SK-N-SH (cell line): ENCODE data around the gene STAT5B. TPM values are rescaled to one million over a fixed set of nuclear protein-coding genes. Genes with fewer than 3 reads are reported as not detected.
"Not testable (repeated sequence)": the region's sequence is repeated elsewhere in the genome, so short reads cannot be mapped to it uniquely, and the experiment has no call there.

Experiments
- CTCF ChIA-PET: fragments of 300-600, 350-600 bp; formaldehyde crosslinking; extraction: SDS; loops from one replicate; lab custom pipeline; 2021; lab: Yijun Ruan, JAX
- POLR2A ChIA-PET: fragments of 350-600 bp; sonication (Branson Sonifier 250); formaldehyde crosslinking; extraction: SDS; loops from one replicate; lab custom pipeline; 2020; ENCODE audit warnings: antibody characterized with exemption, inconsistent platforms; lab: Yijun Ruan, JAX
- DNase-seq: peaks from one replicate; pipeline ENCODE4 v3.0.0; 2012
- H2AFZ ChIP-seq: fragments of 200-600 bp; sonication (generic); 2 replicates; pipeline ENCODE4 v1.8.1; 2016; ENCODE audit warnings: antibody characterized with exemption, mild to moderate bottlenecking, low read depth
- H3F3A ChIP-seq: fragments of 200-600 bp; sonication (generic); replicated peaks from 2 replicates; pipeline ENCODE3; 2016; ENCODE audit warnings: antibody characterized with exemption, mild to moderate bottlenecking; ENCODE audit not compliant: insufficient read depth
- H3K27ac ChIP-seq, 2 experiments: fragments of 200-500 bp in 1 of 2; fragments of 200-600 bp in 1 of 2; sonication (Bioruptor generic) in 1 of 2; sonication (generic), shearing (Covaris generic) in 1 of 2; 2 replicates each; pipeline versions ENCODE4 v1.5.1 to v1.6.1; 2014 to 2016; ENCODE audit warnings: low read depth in 2 of 2, inconsistent platforms in 1 of 2, low read length in 1 of 2, mild to moderate bottlenecking in 1 of 2, mixed read lengths in 1 of 2
- H3K27me3 ChIP-seq: fragments of 200-600 bp; sonication (generic), shearing (Covaris generic); 2 replicates; pipeline ENCODE4 v1.6.1; 2016; ENCODE audit warnings: mixed run types; ENCODE audit not compliant: insufficient read depth
- H3K36me3 ChIP-seq, 2 experiments: fragments of 200-500 bp in 1 of 2; fragments of 200-600 bp in 1 of 2; sonication (Bioruptor generic) in 1 of 2; sonication (generic) in 1 of 2; replicated peaks in 1 of 2; 2 replicates each; pipeline versions ENCODE3 to v1.5.1; 2014 to 2016; ENCODE audit warnings: low read length in 1 of 2, mild to moderate bottlenecking in 1 of 2; ENCODE audit not compliant: insufficient read depth in 2 of 2, control insufficient read depth in 1 of 2
- H3K4me1 ChIP-seq, 2 experiments: fragments of 200-500 bp in 1 of 2; fragments of 200-600 bp in 1 of 2; sonication (Bioruptor generic) in 1 of 2; sonication (generic), shearing (Covaris generic) in 1 of 2; 2 replicates each; pipeline versions ENCODE4 v1.5.1 to v1.6.1; 2014 to 2016; ENCODE audit warnings: low read depth in 1 of 2, low read length in 1 of 2, mixed run types in 1 of 2; ENCODE audit not compliant: insufficient read depth in 2 of 2, control insufficient read depth in 1 of 2
- H3K4me2 ChIP-seq: fragments of 200-600 bp; sonication (generic), shearing (Covaris generic); 2 replicates; pipeline ENCODE4 v1.6.1; 2017; ENCODE audit warnings: mixed run types
- H3K4me3 ChIP-seq, 2 experiments: fragments of 200-500 bp in 1 of 2; fragments of 200-600 bp in 1 of 2; sonication (Bioruptor generic) in 1 of 2; sonication (generic), shearing (Covaris generic) in 1 of 2; 2 replicates each; pipeline versions ENCODE4 v1.5.1 to v1.8.1; 2014 to 2016; ENCODE audit warnings: low read depth in 2 of 2, inconsistent platforms in 1 of 2, low read length in 1 of 2, mild to moderate bottlenecking in 1 of 2, mixed read lengths in 1 of 2, moderate library complexity in 1 of 2
- H3K79me2 ChIP-seq: fragments of 200-600 bp; sonication (generic); 2 replicates; pipeline ENCODE4 v1.8.1; 2017; ENCODE audit warnings: mild to moderate bottlenecking; ENCODE audit not compliant: insufficient read depth
- H3K9ac ChIP-seq: fragments of 200-600 bp; sonication (generic); 2 replicates; pipeline ENCODE4 v1.6.1; 2017; ENCODE audit warnings: mixed run types
- H3K9me2 ChIP-seq: fragments of 200-600 bp; sonication (generic); 2 replicates; pipeline ENCODE4 v1.6.1; 2017; ENCODE audit warnings: mixed run types
- H3K9me3 ChIP-seq: fragments of 200-600 bp; sonication (generic); 2 replicates; pipeline ENCODE4 v1.6.1; 2017; ENCODE audit warnings: mixed run types, mild to moderate bottlenecking, moderate library complexity
- H4K20me1 ChIP-seq: fragments of 200-600 bp; sonication (generic); 2 replicates; pipeline ENCODE4 v1.6.1; 2017; ENCODE audit warnings: mild to moderate bottlenecking, mixed run types; ENCODE audit not compliant: insufficient read depth
- ELF1 ChIP-seq: IDR thresholded peaks from 2 replicates; pipeline ENCODE4 v1.4.0; 2012
- JUND ChIP-seq: IDR thresholded peaks from 2 replicates; pipeline ENCODE4 v1.4.0; 2012
- MXI1 ChIP-seq: IDR thresholded peaks from 2 replicates; pipeline ENCODE4 v1.6.1; 2012; ENCODE audit warnings: mild to moderate bottlenecking, low read depth, low read length, improper control_type of control experiment
- NFIC ChIP-seq: IDR thresholded peaks from 2 replicates; pipeline ENCODE4 v1.4.0; 2012; ENCODE audit warnings: borderline replicate concordance
- RAD21 ChIP-seq: IDR thresholded peaks from 2 replicates; pipeline ENCODE4 v1.6.1; 2012; ENCODE audit warnings: mild to moderate bottlenecking, low read length
- RXRA ChIP-seq: IDR thresholded peaks from 2 replicates; pipeline ENCODE4 v1.4.0; 2012; ENCODE audit warnings: low read depth, mild to moderate bottlenecking, borderline replicate concordance
- SIN3A ChIP-seq: IDR thresholded peaks from 2 replicates; pipeline ENCODE4 v1.6.1; 2012; ENCODE audit warnings: low read depth, mild to moderate bottlenecking, low read length, moderate library complexity, borderline replicate concordance
- TCF12 ChIP-seq: IDR thresholded peaks from 2 replicates; pipeline ENCODE4 v1.4.0; 2012
- YY1 ChIP-seq: IDR thresholded peaks from 2 replicates; pipeline ENCODE4 v1.4.0; 2012; ENCODE audit warnings: low read depth, mild to moderate bottlenecking
- WGBS: methylation state at CpG from one replicate; pipeline ENCODE4 v1.1.6; 2017; ENCODE audit warnings: low lambda C conversion rate; 5-methylcytosine and 5-hydroxymethylcytosine counted together
- polyA plus RNA-seq, 3 experiments: library from polyadenylated mRNA; depleted of rRNA; stranded (reverse); fragments of >200 nt; gene quantifications; 2 replicates each; pipeline ENCODE4 v1.2.3, GENCODE V29; 2012
- TF ChIP-seq, protein P1 (sequence below): fragments of 150-350 bp; IDR thresholded peaks from 2 replicates; pipeline ENCODE4 v1.6.1; 2016; ENCODE audit warnings: mild to moderate bottlenecking, low read depth, low read length
- TF ChIP-seq, protein P2 (sequence below): IDR thresholded peaks from 2 replicates; pipeline ENCODE4 v1.6.1; 2012; ENCODE audit warnings: mild to moderate bottlenecking, low read depth, low read length, moderate library complexity
- TF ChIP-seq, protein P3 (sequence below): IDR thresholded peaks from 2 replicates; pipeline ENCODE4 v1.4.0; 2012; ENCODE audit warnings: low read depth, borderline replicate concordance

STAT5B gene
- polyA plus RNA-seq, 1 of the 3 experiments (the other 2 are of a cell fraction), result 23.6 TPM

DNA sequence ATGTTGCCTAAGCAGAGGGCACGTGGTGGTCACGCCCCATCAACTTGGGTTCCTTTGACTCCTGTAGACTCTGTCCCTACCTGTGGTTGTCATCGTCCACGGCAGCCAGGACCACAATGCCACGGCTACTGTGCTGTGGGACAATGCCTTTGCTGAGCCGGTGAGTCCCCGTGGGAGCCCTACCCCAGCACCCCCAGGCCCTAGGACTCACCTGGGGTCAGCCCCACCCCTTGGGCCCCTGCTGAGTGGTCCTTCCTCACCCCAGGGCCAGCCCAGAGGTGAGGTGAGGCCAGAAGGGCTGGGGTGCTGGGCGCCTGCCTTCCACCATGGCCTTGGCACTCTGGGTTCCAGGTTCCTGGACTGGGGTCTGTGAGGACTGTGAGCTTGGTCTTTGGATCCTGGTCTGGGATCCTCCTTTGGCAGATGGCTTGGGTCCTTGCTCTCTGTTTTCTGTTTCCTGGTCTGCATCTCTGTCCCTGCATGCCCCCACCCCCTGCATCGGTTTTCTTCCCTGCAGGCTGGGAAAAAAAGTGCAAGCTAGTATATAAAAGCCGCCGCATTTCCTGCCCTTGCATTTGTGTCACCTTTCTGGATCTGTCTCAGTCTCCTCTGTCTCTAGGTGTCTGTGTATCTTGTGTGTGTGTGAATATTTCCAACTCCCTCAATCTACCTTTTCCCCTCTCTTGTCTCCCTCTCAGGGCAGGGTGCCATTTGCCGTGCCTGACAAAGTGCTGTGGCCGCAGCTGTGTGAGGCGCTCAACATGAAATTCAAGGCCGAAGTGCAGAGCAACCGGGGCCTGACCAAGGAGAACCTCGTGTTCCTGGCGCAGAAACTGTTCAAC is 29.6 kb upstream of the STAT5B start:
- Histone ChIP-seq H3K9me3 (no peaks in the 10 kb centered on the region), H3K27ac (no peak overlapping the region), H3K4me3 (no peak overlapping the region), H3K9ac (no peak overlapping the region), H3K4me1 (no peaks in the 10 kb centered on the region), H3K27me3 (no peaks in the 10 kb centered on the region), H3K79me2 (no peaks in the 10 kb centered on the region), H4K20me1 (no peaks in the 10 kb centered on the region), H3K36me3 (peaks cover 0 to 5% of the 10 kb centered on the region in 2 experiments), H2AFZ (no peak overlapping the region), H3K4me2 (no peak overlapping the region), H3F3A (no peaks in the 10 kb centered on the region), H3K9me2 (no peaks in the 10 kb centered on the region)
- ChIA-PET CTCF (interaction anchor here (1.0 to 26.2 kb wide), 2 partner anchors 98 to 222 kb away, joined by 4 to 683 read pairs; no protein-coding TSS in a partner anchor), POLR2A (no interaction called here)
- 85% methylated on average over 11 of the region's 18 CpGs for WGBS
- TF ChIP-seq, protein P1, sequence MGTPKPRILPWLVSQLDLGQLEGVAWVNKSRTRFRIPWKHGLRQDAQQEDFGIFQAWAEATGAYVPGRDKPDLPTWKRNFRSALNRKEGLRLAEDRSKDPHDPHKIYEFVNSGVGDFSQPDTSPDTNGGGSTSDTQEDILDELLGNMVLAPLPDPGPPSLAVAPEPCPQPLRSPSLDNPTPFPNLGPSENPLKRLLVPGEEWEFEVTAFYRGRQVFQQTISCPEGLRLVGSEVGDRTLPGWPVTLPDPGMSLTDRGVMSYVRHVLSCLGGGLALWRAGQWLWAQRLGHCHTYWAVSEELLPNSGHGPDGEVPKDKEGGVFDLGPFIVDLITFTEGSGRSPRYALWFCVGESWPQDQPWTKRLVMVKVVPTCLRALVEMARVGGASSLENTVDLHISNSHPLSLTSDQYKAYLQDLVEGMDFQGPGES, result no peak
- TF ChIP-seq NFIC, result no peak
- no peak for TF ChIP-seq TCF12
- TF ChIP-seq RAD21, result no peak
- TF ChIP-seq, protein P2, sequence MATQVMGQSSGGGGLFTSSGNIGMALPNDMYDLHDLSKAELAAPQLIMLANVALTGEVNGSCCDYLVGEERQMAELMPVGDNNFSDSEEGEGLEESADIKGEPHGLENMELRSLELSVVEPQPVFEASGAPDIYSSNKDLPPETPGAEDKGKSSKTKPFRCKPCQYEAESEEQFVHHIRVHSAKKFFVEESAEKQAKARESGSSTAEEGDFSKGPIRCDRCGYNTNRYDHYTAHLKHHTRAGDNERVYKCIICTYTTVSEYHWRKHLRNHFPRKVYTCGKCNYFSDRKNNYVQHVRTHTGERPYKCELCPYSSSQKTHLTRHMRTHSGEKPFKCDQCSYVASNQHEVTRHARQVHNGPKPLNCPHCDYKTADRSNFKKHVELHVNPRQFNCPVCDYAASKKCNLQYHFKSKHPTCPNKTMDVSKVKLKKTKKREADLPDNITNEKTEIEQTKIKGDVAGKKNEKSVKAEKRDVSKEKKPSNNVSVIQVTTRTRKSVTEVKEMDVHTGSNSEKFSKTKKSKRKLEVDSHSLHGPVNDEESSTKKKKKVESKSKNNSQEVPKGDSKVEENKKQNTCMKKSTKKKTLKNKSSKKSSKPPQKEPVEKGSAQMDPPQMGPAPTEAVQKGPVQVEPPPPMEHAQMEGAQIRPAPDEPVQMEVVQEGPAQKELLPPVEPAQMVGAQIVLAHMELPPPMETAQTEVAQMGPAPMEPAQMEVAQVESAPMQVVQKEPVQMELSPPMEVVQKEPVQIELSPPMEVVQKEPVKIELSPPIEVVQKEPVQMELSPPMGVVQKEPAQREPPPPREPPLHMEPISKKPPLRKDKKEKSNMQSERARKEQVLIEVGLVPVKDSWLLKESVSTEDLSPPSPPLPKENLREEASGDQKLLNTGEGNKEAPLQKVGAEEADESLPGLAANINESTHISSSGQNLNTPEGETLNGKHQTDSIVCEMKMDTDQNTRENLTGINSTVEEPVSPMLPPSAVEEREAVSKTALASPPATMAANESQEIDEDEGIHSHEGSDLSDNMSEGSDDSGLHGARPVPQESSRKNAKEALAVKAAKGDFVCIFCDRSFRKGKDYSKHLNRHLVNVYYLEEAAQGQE, result no peak
- TF ChIP-seq, protein P3, sequence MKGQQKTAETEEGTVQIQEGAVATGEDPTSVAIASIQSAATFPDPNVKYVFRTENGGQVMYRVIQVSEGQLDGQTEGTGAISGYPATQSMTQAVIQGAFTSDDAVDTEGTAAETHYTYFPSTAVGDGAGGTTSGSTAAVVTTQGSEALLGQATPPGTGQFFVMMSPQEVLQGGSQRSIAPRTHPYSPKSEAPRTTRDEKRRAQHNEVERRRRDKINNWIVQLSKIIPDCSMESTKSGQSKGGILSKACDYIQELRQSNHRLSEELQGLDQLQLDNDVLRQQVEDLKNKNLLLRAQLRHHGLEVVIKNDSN, result no peak
- no peak for TF ChIP-seq ELF1
- no peak for TF ChIP-seq RXRA
- TF ChIP-seq JUND, result no peak
- no peak for TF ChIP-seq MXI1
- no peak for TF ChIP-seq SIN3A
- no peak for TF ChIP-seq YY1
- DNase-seq, result no peak

DNA sequence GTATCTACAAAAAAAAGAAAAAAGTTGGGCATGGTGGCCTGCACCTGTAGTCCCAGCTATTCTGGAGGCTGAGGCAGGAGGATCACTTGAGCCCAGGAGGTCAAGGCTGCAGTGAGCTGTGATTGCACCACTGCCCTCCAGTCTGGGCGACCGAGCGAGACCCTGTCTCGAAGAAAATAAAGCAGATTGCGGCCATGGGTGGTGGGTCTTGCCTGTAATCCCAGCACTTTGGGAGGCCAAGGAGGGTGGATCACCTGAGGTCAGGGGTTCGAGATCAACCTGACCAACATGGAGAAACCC is 28.8 kb upstream of the STAT5B start:
- POLR2A ChIA-PET, H3K4me2 ChIP-seq, H3K9me2 ChIP-seq, H3K4me1 ChIP-seq, H4K20me1 ChIP-seq, H3F3A ChIP-seq, H3K79me2 ChIP-seq, H3K9me3 ChIP-seq, H3K36me3 ChIP-seq, H3K4me3 ChIP-seq, DNase-seq, H3K27me3 ChIP-seq, H3K9ac ChIP-seq, H2AFZ ChIP-seq, H3K27ac ChIP-seq: not testable (repeated sequence)
- WGBS, result 43% methylated on average over 1 of the region's 6 CpGs
- CTCF ChIA-PET, result interaction anchor here (0.7 kb wide), 1 partner anchor 101 kb away, joined by 4 read pairs; no protein-coding TSS in a partner anchor
